Bronchial epithelial cell (primary cell): ENCODE measurements around the gene ANKRD10. TPM values are rescaled to one million over a fixed set of nuclear protein-coding genes. Genes with fewer than 3 reads are reported as not detected.

Experiments used
- DNase-seq: peaks from one replicate; pipeline ENCODE4 v3.0.0-alpha.2; 2010; ENCODE audit warnings: low read depth
- FAIRE-seq: peaks from 2 replicates; lab custom pipeline; 2011; peaks lifted over from hg19 to GRCh38; lab: Jason Lieb, UNC
- H3K27me3 ChIP-seq: 2 replicates; pipeline ENCODE4 v1.5.1; 2011; ENCODE audit warnings: low read length; ENCODE audit not compliant: control insufficient read depth, insufficient read depth
- H3K36me3 ChIP-seq: 2 replicates; pipeline ENCODE4 v1.5.1; 2011; ENCODE audit warnings: low read length; ENCODE audit not compliant: control insufficient read depth, insufficient read depth
- H3K4me3 ChIP-seq: 2 replicates; pipeline ENCODE4 v1.5.1; 2011; ENCODE audit warnings: mild to moderate bottlenecking, low read depth, low read length, control low read depth
- total RNA-seq: library from RNA; depleted of rRNA; stranded (reverse); fragments of >200 nt; gene quantifications from 2 replicates; pipeline ENCODE4 v1.2.1, GENCODE V29; 2014
- TF ChIP-seq, protein P1 (sequence below): IDR thresholded peaks from 2 replicates; pipeline ENCODE4 v1.5.1; 2011; ENCODE audit warnings: mild to moderate bottlenecking, moderate library complexity, low read length, control low read depth, inconsistent platforms; ENCODE audit not compliant: insufficient read depth, severe bottlenecking

Gene ANKRD10
- total RNA-seq, 1 donor from 2014 or later = 26.9 TPM

DNA sequence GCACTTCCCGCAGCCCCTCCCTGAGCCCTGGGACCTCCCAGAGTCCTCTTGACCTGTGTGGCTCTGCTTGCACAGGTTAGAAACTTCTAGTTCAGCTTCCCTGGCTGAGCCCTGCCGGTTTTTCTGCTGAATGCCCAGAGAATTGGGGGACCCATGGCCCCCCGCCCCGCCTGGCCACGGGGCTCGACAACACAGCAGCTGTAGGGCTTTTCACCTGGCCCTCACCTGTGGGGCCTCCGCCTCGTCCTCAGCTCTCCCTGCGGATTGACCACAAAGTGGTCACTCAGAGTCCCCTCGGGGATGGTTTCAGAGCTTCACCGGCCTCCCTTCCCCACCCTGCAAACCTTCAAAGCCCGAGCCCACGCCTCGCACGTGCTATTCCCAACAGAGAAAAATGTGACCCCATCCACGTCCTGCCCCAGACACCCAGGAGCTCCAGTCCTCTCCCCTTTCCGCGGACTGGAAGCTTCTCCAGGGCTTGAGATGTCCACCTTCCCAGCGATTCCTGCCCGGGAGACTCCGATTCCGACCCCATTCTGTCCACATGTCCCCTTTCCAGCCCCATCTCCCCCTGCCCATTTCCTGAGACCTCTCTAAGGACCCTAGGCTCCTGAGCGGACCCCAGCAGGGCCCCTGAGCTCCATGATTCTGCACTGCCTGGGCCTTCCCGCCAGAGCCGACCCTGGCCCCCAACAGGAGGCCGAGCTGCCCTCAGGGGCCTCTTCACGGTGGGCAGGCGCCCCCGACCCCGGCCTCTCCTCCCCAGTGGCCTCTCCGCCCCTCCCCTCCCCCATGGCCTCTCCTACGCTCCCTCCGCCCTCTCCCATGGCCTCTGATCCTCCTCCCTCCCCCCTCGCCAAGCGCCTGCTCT is 41.9 kb downstream of the ANKRD10 start:
- TF ChIP-seq, protein P1, sequence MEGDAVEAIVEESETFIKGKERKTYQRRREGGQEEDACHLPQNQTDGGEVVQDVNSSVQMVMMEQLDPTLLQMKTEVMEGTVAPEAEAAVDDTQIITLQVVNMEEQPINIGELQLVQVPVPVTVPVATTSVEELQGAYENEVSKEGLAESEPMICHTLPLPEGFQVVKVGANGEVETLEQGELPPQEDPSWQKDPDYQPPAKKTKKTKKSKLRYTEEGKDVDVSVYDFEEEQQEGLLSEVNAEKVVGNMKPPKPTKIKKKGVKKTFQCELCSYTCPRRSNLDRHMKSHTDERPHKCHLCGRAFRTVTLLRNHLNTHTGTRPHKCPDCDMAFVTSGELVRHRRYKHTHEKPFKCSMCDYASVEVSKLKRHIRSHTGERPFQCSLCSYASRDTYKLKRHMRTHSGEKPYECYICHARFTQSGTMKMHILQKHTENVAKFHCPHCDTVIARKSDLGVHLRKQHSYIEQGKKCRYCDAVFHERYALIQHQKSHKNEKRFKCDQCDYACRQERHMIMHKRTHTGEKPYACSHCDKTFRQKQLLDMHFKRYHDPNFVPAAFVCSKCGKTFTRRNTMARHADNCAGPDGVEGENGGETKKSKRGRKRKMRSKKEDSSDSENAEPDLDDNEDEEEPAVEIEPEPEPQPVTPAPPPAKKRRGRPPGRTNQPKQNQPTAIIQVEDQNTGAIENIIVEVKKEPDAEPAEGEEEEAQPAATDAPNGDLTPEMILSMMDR = no peak
- DNase-seq (no peak), FAIRE-seq (no peak)
- Histone ChIP-seq H3K27me3 (no peaks in the 10 kb centered on the region), H3K4me3 (no peak overlapping the region), H3K36me3 (no peaks in the 10 kb centered on the region)

DNA sequence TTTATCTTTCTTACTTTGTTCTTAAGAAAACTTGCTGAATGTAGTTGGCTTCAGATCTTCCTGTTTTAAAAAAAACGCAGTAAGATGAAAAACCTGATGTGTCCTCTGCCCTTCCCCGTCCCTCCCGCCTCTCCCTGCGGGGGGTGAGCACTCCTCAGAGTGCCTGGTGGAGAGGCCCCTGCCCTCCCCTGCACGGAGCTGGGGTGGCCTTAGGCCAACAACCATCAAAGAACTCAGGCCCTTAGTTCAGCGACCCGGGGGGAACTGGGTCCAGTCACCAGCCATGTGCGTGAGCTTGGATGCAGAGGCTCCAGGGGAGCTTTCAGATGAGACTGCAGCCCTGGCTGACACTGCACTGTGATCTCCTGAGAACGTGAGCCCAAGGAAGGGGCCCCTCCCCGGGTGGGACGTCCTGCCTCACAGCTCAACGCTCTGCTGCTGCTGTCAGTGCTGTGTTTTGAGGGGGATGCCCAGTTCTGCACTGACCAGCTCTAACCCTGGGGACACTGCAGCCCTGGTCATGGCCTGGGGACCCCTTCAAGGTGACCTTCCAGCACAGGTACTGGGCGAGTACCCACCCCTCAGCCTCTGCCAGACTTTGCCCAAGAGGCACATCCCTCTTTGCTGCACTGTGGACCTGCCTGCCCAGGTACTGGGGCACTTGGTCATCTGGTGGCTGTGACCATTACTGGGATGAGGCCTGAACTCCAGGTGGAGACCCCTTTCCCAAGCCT is 42.7 kb downstream of the ANKRD10 start:
- DNase-seq (no peak), FAIRE-seq (no peak)
- TF ChIP-seq, protein P1 = no peak
- no peaks in the 10 kb centered on the region for H3K27me3 ChIP-seq
- no peaks in the 10 kb centered on the region for H3K36me3 ChIP-seq
- no peak overlapping the region for H3K4me3 ChIP-seq

DNA sequence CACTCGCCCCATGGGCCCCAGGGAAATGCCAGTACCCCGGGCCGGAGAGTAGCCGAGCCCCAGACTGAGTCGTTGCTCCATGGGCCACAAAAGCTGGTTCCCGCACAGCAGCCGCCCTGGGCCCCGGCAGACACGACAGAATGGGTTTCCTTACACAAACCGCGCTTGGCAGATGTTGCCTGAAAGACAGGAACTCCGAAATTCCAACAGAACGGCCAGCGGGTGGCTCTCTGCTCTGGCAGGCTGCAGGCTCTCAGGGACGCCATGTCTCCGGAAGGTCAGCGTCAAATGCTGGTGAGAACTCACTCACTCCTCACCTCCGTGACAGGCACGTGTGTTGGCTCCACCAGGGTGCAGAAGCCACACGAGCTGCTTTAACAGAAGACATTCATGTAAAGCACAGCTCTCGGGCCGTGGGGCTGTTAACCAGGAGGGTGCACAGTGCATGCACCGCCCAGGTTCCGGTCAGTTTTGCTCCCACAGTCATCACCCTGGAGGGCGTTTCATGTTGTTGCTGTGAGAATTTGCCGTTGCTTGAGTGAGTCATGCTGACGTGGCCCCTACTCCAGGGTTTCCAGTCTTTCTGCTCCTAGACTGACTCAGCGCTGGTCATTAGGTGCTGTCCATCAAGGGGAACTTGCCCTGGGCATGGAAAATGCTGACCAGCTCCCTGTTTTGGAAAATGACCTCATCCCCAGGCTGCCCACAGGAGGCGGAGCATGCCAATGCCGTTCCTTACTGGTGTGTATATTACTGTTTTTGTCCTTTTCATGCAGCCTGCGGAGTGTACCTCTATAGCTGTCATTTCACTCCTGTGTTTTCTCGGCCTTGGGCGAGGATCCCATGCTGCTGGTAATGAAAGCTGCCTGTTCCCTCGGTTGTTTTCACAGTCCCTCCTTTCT is 44.8 kb downstream of the ANKRD10 start:
- Histone ChIP-seq H3K36me3 (no peaks in the 10 kb centered on the region), H3K4me3 (no peak overlapping the region), H3K27me3 (no peaks in the 10 kb centered on the region)
- TF ChIP-seq, protein P1 = no peak
- DNase-seq (peak; percentile 100), FAIRE-seq (peak; percentile 98)

DNA sequence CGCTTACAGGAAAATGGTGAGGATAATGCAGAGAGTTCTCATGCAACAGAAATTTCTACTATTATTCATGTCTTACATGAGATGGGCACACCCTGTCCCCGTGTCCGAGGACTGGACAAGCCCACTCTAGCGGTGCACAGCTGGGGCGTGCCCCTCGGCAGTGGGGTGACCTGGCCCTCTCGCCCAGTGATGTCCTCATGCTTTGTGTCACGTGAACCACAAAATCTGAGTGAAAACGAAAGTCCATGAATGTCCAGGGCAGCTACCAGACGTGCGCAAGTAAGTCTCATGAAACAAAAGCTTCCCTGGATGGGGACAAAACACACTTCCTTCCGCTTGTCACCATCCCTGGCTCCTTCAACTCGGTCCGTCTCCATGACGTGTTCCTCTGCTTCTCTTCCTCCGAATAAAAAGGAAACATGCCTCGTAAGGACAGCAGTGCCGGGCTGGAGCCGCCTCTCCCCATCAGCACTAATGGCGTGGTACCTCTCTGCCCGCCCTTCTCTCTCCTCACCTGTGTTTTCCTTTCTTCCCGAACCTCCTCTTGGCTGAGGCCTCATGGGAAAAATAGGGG is 45.6 kb downstream of the ANKRD10 start:
- DNase-seq (no peak), FAIRE-seq (no peak)
- TF ChIP-seq, protein P1 = no peak
- Histone ChIP-seq H3K36me3 (no peaks in the 10 kb centered on the region), H3K27me3 (no peaks in the 10 kb centered on the region), H3K4me3 (no peak overlapping the region)

DNA sequence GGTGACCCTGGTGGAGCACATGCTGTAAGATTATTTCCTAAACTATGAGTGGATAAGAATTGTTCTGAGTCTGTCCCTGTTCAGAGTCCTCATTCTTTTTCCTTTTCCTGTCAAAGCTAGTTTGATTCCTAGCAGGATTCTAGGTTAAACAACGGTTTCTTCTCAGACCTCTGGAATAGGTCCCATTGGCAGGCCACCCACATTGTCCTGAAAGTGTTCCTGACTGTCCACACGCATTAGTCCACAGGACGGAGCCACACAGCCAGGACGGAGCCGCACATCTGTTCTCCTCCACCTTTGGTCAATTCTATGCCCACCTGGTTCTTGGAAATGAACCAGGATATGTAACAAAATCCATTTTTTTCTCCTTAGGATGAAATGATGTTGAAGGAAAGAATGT is 46.1 kb downstream of the ANKRD10 start:
- TF ChIP-seq, protein P1 = no peak
- no peak overlapping the region for H3K4me3 ChIP-seq
- FAIRE-seq (no peak), DNase-seq (no peak)
- H3K27me3 ChIP-seq = no peaks in the 10 kb centered on the region
- no peaks in the 10 kb centered on the region for H3K36me3 ChIP-seq
